NCI-H2107 (cell line): ENCODE data around the gene TPCN2.

ENCODE experiments used
- DNase-seq: peaks from one replicate; lab custom pipeline; 2025; lab: John Stamatoyannopoulos, UW

Gene TPCN2

DNA sequence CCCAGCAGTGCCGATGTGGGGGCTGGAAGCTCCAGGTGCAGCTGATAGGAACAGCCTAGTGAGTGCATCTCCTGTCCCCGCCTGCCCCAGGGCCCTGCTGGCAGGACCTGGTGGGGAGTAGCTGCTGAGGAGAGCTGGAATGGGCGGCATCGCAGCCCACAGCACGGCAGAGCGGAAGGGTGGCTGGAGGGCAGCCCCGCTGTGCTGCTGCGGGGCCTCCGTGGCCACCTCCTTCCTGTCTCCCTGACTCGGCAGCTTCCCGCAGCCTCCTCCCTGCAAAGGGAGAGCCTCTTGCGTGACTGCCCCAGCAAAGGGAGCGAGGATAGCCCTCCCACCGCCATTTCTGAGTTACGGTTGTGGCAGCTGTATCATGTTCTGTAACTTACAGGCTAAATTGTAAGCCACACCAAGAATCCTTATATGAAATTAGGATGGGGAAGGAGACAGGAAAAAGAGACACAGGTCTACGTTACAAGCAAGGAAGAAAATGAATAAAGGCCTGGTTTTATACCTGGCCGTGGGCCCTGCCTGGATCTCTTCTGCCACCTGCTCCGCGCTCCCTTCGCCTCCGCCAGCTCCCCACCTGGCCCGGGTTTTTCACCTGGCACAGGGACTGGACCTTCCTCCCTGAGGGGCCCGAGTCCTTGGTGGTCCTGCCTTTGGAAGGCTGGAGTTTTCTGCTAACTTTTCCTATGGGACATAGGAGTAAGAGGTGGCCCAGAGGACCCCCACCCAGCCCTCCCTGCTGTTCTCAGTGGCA lies 10.0 kb downstream of the TPCN2 start:
- no peak for DNase-seq

DNA sequence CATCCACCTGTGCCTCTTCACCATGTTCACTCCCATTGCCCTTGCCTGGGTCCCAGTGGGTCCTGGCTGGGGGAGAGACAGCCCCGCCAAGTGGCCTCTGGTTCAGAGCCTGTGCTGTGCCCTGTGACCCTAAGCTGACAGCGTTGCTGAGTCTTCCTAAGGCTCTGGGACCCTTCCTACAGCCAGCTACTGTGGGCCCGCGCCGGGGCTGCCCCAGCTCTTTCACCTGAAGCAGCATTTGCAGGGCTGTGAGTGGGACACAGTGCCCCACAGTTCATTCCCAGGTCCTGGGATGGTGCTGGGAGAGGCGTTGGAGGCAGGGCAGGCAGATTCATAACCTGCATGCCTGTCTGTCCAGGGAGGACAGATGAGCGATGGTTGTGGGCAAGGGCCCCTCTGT lies 10.7 kb downstream of the TPCN2 start:
- no peak for DNase-seq

DNA sequence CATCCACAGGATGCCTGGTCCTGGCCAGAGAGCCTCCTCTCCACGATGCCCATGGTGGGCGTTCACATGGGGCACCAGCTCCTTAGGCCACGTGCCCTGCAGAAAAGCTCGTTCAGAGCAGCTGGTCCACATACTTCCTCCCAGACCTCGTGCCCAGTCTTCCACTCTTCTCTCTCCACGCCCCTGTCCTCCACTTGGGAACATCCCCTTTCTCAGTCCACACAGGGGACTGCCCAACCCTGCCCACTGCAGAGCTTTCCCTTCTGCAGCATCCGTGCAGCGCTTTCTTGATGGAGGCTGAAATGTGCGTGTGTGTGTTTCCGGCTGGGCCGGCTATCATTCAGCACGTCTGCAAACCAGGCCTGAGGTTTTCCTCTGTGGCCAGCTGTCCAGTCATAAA lies 11.3 kb downstream of the TPCN2 start:
- DNase-seq = no peak

DNA sequence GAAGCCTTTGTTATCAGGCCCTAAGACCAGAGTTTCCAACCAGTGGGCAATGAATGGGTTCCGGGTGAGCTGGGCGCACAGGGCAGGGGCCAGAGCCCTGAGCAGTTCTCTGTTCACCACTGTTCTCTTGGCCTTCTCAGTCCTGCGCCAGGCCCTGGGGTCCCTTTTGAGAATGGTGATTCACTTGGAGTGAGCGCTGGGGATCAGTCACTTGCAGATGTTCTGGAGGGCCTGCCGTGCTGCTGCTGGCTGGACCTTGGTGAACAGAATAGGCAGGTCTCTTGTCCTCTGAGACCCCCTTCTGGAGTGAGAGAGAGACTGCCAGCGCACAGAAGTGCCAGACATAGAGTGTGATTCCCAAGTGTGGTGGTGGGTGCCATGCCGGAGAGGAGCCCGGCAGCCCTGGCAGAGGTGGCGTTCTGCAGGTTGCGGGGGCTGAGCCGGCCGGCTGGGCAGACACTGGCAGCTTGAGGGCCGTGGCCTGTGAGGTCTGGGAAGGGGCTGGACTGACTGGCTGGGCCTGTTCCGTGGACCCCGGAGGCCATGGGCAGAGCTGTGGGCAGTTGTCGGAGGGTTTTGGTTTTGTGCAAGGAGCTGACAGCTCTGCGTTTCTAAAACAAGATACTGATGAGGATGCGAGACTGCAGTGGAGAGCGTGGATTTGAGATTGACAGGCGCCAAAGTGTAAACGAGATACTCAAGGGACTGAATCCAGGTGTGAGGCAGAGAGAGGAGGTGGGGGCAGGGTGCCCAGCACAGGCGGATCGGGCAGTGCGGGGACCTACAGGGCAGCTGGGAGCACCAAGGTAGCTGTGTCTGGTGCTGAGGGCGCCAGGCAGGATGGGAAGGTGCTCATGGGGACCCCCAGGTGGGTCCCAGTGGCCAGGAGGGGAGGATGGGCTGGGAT lies 12.3 kb downstream of the TPCN2 start:
- DNase-seq = no peak

DNA sequence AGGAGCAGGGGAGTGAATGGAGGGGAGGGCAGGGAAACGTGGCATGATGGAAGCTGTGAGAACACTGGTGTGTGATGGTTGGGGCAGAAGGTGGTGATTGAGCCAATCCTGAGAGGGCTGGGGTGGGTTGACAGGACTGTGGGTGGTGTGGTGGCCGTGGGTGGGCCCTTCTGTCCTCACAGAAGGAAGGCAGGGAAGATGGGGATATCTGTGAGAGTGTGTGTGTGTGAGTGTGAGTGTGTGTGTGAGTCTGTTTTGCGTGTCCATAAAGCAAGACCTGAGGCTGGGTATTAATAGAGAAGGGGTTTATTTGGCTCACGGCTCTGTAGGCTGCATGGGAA lies 13.0 kb downstream of the TPCN2 start:
- no peak for DNase-seq

DNA sequence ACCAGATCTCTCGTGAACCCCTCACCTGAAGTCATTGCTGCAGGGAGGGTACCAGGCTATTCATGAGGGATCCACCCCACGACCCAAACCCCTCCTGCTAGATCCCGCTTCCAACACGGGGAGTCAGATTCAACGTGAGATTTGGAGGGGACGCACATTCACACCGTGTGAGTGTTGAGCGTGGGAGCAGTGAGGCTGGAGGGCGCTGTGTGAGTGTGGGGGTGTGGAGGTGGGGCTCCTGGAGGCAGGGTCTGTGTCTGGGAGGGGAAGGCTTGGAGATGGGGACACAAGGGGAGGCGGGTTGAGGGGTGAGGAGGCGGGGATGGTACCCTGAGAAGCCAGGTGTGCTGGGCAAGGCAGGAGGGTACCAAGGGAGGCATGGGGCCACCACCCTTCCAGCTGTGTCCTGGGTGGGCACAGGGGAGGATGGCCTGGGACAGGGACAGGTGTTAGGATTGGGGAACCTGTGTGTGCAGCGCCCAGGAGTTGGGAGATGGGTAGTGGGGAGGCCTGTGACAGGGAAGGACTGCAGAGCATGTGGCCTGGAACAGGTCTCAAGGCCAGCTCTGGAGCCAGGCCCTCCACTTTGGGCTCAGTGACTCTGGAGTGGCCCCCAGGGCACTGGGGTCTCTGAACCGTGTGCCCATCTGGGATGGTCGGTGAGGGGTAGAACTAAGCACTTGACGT lies 13.6 kb downstream of the TPCN2 start:
- no peak for DNase-seq

DNA sequence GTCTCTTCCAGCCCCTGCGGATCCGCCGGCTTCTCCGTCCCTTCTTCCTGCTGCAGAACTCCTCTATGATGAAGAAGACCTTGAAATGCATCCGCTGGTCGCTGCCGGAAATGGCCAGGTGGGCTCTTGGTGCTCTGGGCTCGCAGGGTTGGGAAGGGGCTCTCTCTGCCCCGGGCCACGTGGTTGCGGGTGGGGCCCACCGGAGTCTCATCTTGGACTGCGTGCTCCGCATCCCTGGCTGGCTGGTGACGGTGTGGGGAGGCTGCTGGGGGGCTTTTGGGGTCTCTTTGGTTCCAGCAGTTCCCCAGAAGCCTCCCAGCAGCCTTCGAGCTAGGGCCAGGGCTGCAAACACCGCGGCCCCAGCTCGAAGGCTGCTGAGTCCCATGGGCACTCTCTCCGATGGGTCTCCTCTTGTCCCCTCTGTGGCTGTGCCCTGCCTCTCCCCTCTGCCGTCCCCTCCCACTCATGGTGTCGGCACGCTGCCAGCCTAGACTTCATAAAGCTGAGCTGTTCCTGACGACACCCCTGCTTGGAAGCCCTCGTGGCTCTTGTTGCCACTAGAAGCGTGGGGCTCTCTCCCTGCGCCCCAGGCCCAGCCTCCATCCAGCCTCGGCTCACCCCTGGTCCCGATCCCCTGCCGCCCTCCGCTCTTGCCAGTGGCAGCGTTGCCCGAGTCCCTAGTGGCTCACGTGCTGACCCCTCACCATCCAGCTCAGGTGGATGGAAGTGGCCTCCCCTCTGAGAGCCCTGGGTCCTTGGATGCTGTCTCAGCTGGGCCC lies 14.3 kb downstream of the TPCN2 start:
- DNase-seq = no peak

DNA sequence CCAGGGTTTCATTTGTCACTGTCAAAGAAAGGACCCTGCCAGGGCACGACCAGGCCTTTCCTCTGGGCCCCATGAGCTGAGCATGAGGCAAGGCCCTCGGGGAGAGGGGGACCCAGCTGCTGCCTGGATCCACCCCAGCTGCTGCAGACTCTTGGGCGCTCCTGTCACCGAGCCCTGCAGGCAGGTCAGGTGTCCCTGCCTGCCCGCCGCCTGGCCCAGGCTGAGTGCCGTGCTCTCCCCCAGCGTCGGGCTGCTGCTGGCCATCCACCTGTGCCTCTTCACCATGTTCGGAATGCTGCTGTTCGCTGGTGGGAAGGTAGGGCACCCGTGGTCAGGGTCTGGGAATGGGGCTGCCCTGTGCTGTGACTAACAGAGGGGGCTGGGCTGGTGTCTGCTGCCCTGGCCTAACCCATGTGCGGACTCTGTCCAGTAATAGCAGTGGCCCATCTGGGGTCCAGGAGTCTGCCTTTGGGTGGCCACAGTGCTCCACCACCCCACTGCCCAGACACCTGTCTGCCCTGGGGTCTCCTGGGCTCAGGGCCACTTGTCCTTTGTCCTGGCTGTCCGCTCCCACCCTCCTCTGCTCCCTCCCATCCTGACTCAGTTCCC lies 15.0 kb downstream of the TPCN2 start:
- DNase-seq = no peak

DNA sequence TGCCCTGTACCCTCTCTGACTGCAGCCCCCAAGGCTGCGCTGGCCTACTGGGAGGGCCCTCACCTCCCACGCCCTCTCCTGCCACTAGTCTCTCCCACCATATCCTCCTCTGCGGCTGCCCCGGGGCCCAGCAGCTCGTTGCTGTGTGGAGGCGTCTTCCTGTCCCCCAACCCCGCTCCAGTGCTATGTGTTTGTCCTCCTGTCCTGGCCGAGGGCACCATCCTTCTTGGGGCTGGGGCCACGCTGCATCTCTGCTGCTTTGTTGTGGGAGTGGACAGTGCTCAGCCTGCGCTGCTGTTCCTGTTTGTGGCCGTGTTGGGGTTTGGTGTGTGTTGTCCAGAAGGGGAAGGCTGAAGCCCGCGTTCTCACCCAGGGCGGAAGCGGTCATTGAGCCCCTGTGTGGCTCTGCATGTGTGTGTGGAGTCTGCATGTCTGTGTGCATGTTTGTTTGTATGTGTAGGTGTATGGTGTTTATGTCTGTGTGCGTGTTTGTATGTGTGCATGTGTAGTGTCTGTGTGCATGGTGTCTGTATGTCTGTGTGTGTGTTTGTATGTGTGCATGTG lies 15.7 kb downstream of the TPCN2 start:
- DNase-seq = no peak

DNA sequence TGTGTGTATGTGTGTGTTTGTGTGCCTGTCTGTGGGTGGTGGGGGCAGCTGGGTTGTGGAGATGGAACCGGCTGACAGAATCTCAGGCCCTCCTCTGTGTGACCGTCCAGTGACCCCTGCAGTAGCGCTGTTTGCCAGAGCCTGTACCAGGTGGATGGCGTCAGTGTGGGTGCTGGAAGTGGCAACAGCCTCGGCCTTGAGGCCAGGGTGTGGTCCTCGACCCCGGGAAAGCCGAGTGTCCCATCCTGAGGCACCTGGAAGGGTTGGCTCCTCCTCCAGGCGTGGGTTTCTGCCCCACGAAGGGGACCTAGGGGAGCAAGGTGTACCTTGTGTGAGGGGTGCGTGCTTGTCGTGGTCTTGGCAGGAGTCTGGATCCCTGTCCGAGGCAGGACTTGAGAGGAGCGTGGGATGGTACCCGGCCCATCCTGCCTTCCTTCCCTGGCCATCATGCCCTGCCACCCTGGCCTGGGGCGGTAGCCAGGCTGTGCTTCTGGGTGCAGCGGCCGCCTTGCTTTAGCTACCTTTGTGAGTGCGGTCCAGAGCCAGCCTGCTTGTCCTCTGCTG lies 16.5 kb downstream of the TPCN2 start:
- DNase-seq = no peak

DNA sequence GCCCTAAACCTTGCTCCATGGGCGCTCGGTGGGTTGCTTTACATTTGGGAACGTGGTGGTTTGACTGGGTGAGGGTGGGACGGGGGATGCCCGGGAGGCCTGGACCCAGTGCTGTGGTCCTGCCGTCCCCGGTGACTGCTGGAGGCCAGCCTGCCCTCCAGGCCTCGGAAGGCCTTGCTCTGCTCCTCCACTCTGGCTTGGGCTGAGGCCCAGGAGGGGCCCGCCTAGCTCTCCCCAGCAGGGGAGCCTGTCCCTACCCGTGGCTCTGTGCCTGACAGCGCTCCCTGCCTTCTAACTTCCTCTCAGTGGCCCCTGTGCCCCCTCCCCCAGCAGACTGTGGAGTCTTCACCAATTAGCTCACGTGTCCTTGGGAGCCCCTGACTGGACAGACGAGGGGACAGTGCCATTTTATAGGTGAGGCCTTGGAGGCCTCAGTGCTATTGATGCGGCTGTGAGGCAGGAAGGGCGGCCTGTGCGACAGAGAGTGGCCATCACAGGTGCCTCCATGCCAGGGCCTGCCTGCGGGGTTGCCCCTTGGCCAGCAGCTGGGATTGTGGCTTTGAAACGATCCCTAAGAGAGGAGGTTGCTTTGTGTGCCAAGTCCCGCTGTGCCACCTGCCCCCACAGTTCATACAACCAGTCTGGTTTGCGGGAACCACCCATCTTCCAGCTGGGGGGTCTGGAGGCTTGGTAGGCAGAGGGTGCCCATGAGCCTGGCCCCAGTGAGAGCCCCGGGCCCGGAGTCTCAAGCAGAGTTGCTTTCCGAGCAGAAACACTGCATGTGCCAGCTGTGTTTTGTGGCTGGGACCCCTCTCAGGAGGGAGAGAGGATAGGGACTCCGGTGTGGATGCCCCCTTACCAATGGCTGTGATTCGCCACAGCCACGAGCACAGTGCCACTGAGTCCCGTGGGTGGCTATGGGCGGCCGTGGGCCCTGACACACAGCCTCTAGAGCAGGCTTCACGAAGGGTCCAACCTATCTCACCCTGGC lies 17.7 kb downstream of the TPCN2 start:
- DNase-seq = no peak

DNA sequence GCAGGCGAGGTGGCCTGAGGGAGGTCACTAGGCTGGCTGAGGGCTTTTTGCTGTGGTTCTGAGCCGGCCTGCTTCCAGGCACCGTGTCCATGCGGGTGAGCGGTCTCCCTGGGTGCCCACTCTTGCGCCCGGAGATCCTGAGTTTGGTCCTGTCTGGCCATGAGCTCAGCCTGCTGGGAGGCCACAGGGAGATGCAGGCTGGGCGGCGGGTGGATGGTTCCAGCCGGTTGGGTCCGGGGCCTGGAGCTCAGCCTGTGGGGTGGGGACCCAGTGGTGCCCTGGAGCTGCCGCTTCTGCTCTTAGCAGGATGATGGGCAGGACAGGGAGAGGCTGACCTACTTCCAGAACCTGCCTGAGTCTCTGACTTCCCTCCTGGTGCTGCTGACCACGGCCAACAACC lies 18.5 kb downstream of the TPCN2 start:
- no peak for DNase-seq

DNA sequence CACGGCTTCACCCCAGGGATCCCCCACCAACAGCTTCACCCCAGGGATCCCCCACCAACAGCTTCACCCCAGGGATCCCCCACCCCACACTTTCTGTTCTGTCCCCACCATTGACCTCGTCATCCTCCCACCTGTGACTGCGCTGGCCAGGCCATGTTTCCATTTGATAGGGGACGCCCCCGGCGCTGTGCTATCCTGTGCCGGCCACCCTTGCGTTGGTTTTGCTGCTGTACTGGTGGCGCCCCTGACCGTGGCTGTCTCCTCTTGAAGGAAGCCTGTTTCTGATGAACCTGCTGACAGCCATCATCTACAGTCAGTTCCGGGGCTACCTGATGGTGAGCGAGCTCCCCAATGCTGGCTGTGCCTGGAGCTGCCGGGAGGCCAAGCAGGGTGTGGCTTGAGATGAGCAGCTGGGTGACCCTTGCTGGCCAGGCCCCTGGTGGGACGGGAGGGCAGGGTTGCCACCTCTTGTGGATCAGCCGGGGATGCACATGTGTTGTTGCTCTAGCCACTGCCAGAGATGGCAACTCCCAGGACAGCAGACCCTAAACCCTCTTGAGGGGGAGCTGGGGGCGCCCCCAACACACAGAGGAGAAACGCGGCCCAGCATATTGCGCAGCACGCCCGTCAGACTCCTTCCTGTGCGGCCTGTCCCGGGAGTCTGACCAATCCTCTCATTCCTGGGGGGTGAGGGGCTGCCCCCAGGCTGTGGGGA lies 22.5 kb downstream of the TPCN2 start:
- DNase-seq = no peak

DNA sequence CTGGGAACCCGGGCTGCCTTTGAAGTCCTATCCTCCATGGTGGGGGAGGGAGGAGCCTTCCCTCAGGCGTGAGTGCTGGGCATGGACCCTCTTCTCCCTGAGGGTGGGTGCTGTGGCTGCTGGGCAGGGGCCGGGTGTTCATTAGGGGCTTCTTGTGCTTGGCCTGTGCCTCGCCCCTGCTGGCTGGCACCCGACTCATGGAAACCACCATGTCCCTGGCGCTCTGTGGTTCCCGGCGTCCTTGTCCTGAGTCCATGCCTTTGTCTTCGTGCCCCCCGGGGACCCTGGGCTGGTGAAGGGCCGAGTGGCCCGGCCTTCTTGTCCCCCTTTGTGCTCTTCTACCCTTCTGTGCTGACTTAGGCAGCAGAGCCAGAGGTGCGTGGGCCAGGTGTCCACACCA lies 23.2 kb downstream of the TPCN2 start:
- no peak for DNase-seq

DNA sequence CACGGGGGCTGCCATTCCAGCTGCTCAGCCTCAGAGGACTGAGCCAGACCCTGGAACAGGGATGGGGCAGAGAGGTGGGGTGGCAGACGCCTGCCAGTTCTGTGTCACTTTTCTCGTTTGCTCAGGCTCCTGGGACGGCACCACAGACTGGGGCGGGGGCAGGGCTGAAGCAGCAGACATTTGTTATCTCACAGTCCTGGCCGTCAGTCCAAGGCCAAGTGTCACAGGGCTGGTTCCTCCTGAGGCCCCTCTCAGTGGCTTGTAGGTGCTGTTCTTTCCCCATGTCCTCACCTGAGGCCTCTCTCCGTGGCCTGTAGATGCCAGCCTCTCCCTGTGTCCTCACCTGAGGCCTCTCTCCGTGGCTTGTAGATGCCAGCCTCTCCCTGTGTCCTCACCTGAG lies 24.7 kb downstream of the TPCN2 start:
- DNase-seq = no peak

DNA sequence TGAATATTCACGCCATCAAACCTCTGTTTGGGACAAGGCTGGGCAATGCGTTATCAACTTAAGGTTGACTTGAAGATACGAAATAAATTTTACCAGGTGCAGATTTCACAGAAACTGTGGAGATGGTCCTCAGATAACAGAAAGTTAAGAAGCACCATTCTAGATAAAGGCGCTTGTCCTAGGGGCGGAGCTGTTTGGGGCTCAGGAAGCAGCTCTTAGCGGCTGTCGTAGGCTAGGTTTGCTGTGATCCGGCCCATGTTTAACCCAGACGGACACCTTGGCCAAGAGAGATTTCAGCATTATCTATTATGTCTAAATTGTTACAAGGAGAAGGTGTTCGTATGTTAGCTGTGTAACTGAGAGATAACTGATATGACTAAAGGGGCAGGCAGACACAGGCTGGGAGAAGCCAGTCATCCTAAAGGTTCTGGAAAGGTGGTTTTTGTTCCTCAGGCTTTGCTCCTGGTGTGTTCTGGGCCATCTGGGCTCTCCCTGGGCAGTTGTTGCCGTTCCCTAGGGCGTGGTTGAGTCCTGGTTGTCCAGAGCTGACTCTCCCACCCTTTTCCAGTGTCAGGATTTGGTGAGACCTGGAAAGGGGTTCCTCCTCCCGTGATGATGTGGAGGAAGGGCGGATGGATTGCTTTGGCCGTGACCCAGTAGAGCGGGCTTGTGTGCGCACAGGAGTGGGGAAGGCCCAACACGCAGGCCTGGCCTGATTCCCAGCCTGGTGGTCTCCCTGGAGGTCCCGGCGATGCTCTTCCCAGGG lies 25.8 kb downstream of the TPCN2 start:
- no peak for DNase-seq

DNA sequence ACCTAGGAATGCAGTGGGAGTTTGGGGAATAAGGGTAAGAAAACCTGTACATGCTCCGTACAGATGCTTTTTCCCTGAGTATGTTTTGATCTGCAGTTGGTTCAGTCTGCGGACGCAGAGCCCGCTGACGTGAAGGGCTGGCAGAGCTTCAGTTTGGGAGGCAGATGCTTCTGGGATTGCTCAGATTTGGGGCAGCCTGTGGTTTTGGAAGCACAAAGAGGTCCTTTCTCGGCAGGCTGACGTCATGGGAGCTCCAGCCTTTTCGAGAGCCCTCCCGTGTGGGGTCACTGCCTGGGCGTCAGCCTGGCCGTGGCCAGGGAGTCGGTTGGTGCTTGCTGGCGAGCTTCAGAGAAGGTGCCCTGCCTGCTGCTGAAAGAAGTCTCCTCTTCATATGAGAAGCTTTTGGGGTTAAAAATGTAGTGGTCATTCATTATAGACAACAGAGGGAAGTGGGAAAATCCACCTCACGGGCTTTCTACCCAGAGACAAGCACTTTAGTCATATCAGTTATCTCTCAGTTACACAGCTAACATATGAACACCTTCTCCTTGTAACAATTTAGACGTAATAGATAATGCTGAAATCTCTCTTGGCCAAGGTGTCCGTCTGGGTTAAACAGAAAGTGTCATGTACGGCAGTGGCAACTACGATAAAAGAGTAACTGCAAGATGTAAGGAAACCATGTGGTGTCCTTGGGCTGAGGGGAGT lies 26.8 kb downstream of the TPCN2 start:
- DNase-seq = no peak
